Measurements from ENCODE around the gene SPATA12. TPM values are rescaled to one million over a fixed set of nuclear protein-coding genes. Genes with fewer than 3 reads are reported as not detected.
A peak's percentile ranks its signal among the peaks of the same experiment; 100 is the strongest.

Gene SPATA12
- total RNA-seq, 1 experiment from 2014 or later, result 0.47 TPM

GRCh38 chr3:57062101-57062631, 1.7 kb downstream of the SPATA12 start:
- no peaks in the 10 kb centered on the region for H3K9me3 ChIP-seq (ENCODE audit: low read length)
- no peaks in the 10 kb centered on the region for H3K36me3 ChIP-seq (ENCODE audit: low read depth, low read length)
- BruUV-seq (replicated peaks), result no TSS peak
- ATAC-seq, result no peak
- no peaks in the 10 kb centered on the region for H3K27me3 ChIP-seq (ENCODE audit: low read length)
- no peaks in the 10 kb centered on the region for H3K9me2 ChIP-seq (replicated peaks; ENCODE audit: low read length)
- ChIA-PET CTCF (no interaction called here), POLR2A (ENCODE audit: unreplicated experiment) (no interaction called here)
- H2AFZ ChIP-seq (ENCODE audit: low read length), result no peak overlapping the region
- intact Hi-C loops (cut with micrococcal nuclease), result loop anchor here (10.0 kb wide), 1 partner anchor 367 kb away; no protein-coding TSS in a partner anchor
- H3K4me3 ChIP-seq (ENCODE audit: low read length), result no peak overlapping the region
- no peak for DNase-seq
- H3K4me2 ChIP-seq (ENCODE audit: low read length), result peak overlapping the region; percentile 77
- no peak overlapping the region for H3K9ac ChIP-seq (ENCODE audit: low read length)
- peaks cover 49% of the 10 kb centered on the region for H3K4me1 ChIP-seq (ENCODE audit: insufficient read depth, low read length)
- no peaks in the 10 kb centered on the region for H4K20me1 ChIP-seq (ENCODE audit: low read length)
- TF ChIP-seq CTCF (conservative IDR thresholded peaks at IDR 0.05; ENCODE audit: low read depth, low read length), result no peak
- TF ChIP-seq EZH2 (IDR thresholded peaks at IDR 0.05; ENCODE audit: low read length, unreplicated experiment), result no peak
- TF ChIP-seq EZH2phosphoT487 (IDR thresholded peaks at IDR 0.05; ENCODE audit: borderline replicate concordance, low read length), result no peak
- peak overlapping the region; percentile 90 for H3K27ac ChIP-seq (ENCODE audit: low read length)
- H3K79me2 ChIP-seq (ENCODE audit: low read length), result 0 out of 2 replicates have a peak, but pooled peaks cover 15% of the 10 kb centered on the region
- peaks cover 4% of the 10 kb centered on the region for H3F3A ChIP-seq (ENCODE audit: low read length, unreplicated experiment)

GRCh38 chr3:57063032-57063431, 2.6 kb downstream of the SPATA12 start:
- H2AFZ ChIP-seq (ENCODE audit: low read length), result no peak overlapping the region
- no TSS peak for BruUV-seq (replicated peaks)
- no peaks in the 10 kb centered on the region for H3K9me2 ChIP-seq (replicated peaks; ENCODE audit: low read length)
- no peaks in the 10 kb centered on the region for H3K27me3 ChIP-seq (ENCODE audit: low read length)
- H3K27ac ChIP-seq (ENCODE audit: low read length), result no peak overlapping the region
- no peak overlapping the region for H3K4me3 ChIP-seq (ENCODE audit: low read length)
- peaks cover 18% of the 10 kb centered on the region for H3K79me2 ChIP-seq (ENCODE audit: low read length)
- H3K36me3 ChIP-seq (ENCODE audit: low read depth, low read length), result no peaks in the 10 kb centered on the region
- no peak for TF ChIP-seq EZH2phosphoT487 (IDR thresholded peaks at IDR 0.05; ENCODE audit: borderline replicate concordance, low read length)
- TF ChIP-seq CTCF (conservative IDR thresholded peaks at IDR 0.05; ENCODE audit: low read depth, low read length), result no peak
- no peak for TF ChIP-seq EZH2 (IDR thresholded peaks at IDR 0.05; ENCODE audit: low read length, unreplicated experiment)
- DNase-seq (no peak), ATAC-seq (no peak)
- CTCF ChIA-PET, result no interaction called here
- peaks cover 43% of the 10 kb centered on the region for H3K4me1 ChIP-seq (ENCODE audit: insufficient read depth, low read length)
- no peaks in the 10 kb centered on the region for H4K20me1 ChIP-seq (ENCODE audit: low read length)
- no peak overlapping the region for H3K9ac ChIP-seq (ENCODE audit: low read length)
- peaks cover 4% of the 10 kb centered on the region for H3F3A ChIP-seq (ENCODE audit: low read length, unreplicated experiment)
- intact Hi-C loops (cut with micrococcal nuclease), result loop anchor here (10.0 kb wide), 1 partner anchor 368 kb away; no protein-coding TSS in a partner anchor
- no peaks in the 10 kb centered on the region for H3K9me3 ChIP-seq (ENCODE audit: low read length)
- POLR2A ChIA-PET (ENCODE audit: unreplicated experiment), result interaction anchor here (0.6 kb wide), 1 partner anchor 333 kb away, joined by 20 read pairs; no protein-coding TSS in a partner anchor
- no peak overlapping the region for H3K4me2 ChIP-seq (ENCODE audit: low read length)

GRCh38 chr3:57064001-57064400, 3.5 kb downstream of the SPATA12 start:
- ChIA-PET CTCF (no interaction called here), POLR2A (ENCODE audit: unreplicated experiment) (no interaction called here)
- peaks cover 4% of the 10 kb centered on the region for H3F3A ChIP-seq (ENCODE audit: low read length, unreplicated experiment)
- H3K27me3 ChIP-seq (ENCODE audit: low read length), result no peaks in the 10 kb centered on the region
- H3K4me2 ChIP-seq (ENCODE audit: low read length), result no peak overlapping the region
- H3K79me2 ChIP-seq (ENCODE audit: low read length), result peaks cover 19% of the 10 kb centered on the region
- TF ChIP-seq EZH2 (IDR thresholded peaks at IDR 0.05; ENCODE audit: low read length, unreplicated experiment) (no peak), CTCF (conservative IDR thresholded peaks at IDR 0.05; ENCODE audit: low read depth, low read length) (no peak), EZH2phosphoT487 (IDR thresholded peaks at IDR 0.05; ENCODE audit: borderline replicate concordance, low read length) (no peak)
- H3K4me1 ChIP-seq (ENCODE audit: insufficient read depth, low read length), result peaks cover 50% of the 10 kb centered on the region
- no peak overlapping the region for H3K9ac ChIP-seq (ENCODE audit: low read length)
- H3K36me3 ChIP-seq (ENCODE audit: low read depth, low read length), result no peaks in the 10 kb centered on the region
- H3K4me3 ChIP-seq (ENCODE audit: low read length), result no peak overlapping the region
- no TSS peak for BruUV-seq (replicated peaks)
- H3K9me3 ChIP-seq (ENCODE audit: low read length), result no peaks in the 10 kb centered on the region
- no peak for DNase-seq
- H2AFZ ChIP-seq (ENCODE audit: low read length), result no peak overlapping the region
- intact Hi-C loops (cut with micrococcal nuclease), result loop anchor here (10.0 kb wide), 1 partner anchor 369 kb away; no protein-coding TSS in a partner anchor
- H3K27ac ChIP-seq (ENCODE audit: low read length), result no peak overlapping the region
- no peaks in the 10 kb centered on the region for H4K20me1 ChIP-seq (ENCODE audit: low read length)
- ATAC-seq, result no peak
- no peaks in the 10 kb centered on the region for H3K9me2 ChIP-seq (replicated peaks; ENCODE audit: low read length)
